K562 (cell line): ENCODE measurements around the gene RND1. TPM values are rescaled to one million over a fixed set of nuclear protein-coding genes. Genes with fewer than 3 reads are reported as not detected.
A peak's percentile ranks its signal among the peaks of the same experiment; 100 is the strongest.

ENCODE experiments used
- C11orf30 ChIP-seq: fragments of 450-650 bp; IDR thresholded peaks from 2 replicates; pipeline ENCODE4 v1.6.1; 2016; ENCODE audit warnings: low read depth, mild to moderate bottlenecking
- CBX2 ChIP-seq: fragments of 200-600 bp; sonication (generic); IDR thresholded peaks from one replicate; pipeline ENCODE4 v1.6.1; 2012; ENCODE audit warnings: mild to moderate bottlenecking, low read length, inconsistent platforms; ENCODE audit not compliant: insufficient read depth, poor library complexity, severe bottlenecking
- ETV5 ChIP-seq: sonication (generic); formaldehyde crosslinking; IDR thresholded peaks from 2 replicates; pipeline ENCODE4 v1.4.0; 2020; ENCODE audit warnings: low read depth, mild to moderate bottlenecking, missing genetic modification reagents
- HMGN3 ChIP-seq: IDR thresholded peaks from 2 replicates; pipeline ENCODE4 v1.6.1; 2011; ENCODE audit warnings: borderline replicate concordance, low read depth, mild to moderate bottlenecking, mixed read lengths, low read length; ENCODE audit not compliant: insufficient read length; ENCODE audit errors: extremely low read depth
- HNRNPLL ChIP-seq: fragments of 200-400 bp; formaldehyde crosslinking; IDR thresholded peaks from 2 replicates; pipeline ENCODE4 v1.6.1; 2017; ENCODE audit warnings: low read length, low read depth, mild to moderate bottlenecking; ENCODE audit not compliant: poor library complexity, severe bottlenecking
- HNRNPUL1 ChIP-seq: fragments of 200-400 bp; formaldehyde crosslinking; IDR thresholded peaks from 2 replicates; pipeline ENCODE4 v1.6.1; 2017; ENCODE audit warnings: low read length
- KLF13 ChIP-seq: fragments of 450-650 bp; IDR thresholded peaks from 2 replicates; pipeline ENCODE4 v1.6.1; 2016; ENCODE audit warnings: missing genetic modification characterization, low read depth, mild to moderate bottlenecking, missing compliant biosample characterization, moderate library complexity, borderline replicate concordance
- LARP7 ChIP-seq: fragments of 450-650 bp; IDR thresholded peaks from 2 replicates; pipeline ENCODE4 v1.6.1; 2016
- RB1 ChIP-seq: fragments of 450-650 bp; IDR thresholded peaks from 2 replicates; pipeline ENCODE4 v1.6.1; 2017; ENCODE audit warnings: low read depth, mild to moderate bottlenecking
- RBM25 ChIP-seq: fragments of 200-400 bp; formaldehyde crosslinking; IDR thresholded peaks from 2 replicates; pipeline ENCODE4 v1.6.1; 2018; ENCODE audit warnings: low read length, low read depth, moderate library complexity; ENCODE audit not compliant: severe bottlenecking
- SUPT5H ChIP-seq: fragments of 450-650 bp; IDR thresholded peaks from 2 replicates; pipeline ENCODE4 v1.6.1; 2016
- U2AF2 ChIP-seq: fragments of 200-400 bp; formaldehyde crosslinking; optimal IDR thresholded peaks from 2 replicates; pipeline ENCODE3; 2017; ENCODE audit warnings: low read depth, mild to moderate bottlenecking, low read length
- ZFP91 ChIP-seq: sonication (generic); formaldehyde crosslinking; IDR thresholded peaks from 2 replicates; pipeline ENCODE4 v1.8.0; 2022; ENCODE audit warnings: mild to moderate bottlenecking, missing genetic modification reagents
- polyA plus RNA-seq, 8 experiments: library from polyadenylated mRNA; depleted of rRNA in 4 of 8; stranded (reverse) in 5 of 8; unstranded in 3 of 8; fragments of >200 nt; fragmentation: Nextera tagmentation in 2 of 8; fragmentation: Illumina TruSeq in 1 of 8; extraction: Ambion mirVana in 2 of 8; extraction: Trizol in 1 of 8; gene quantifications; 2 replicates each; pipeline versions ENCODE4 v1.2.1 to v1.2.3, GENCODE V29; 2011 to 2014; ENCODE audit warnings: inconsistent platforms in 1 of 8, missing spikeins in 1 of 8
- total RNA-seq, 7 experiments: library from RNA; depleted of rRNA in 6 of 7; stranded (reverse); fragments of >200 nt in 6 of 7; fragmentation: Illumina TruSeq in 2 of 7; extraction: Trizol in 2 of 7; gene quantifications; 2 replicates each; pipeline versions ENCODE4 v1.2.1 to v1.2.3, GENCODE V29; 2011 to 2021; ENCODE audit warnings: low replicate concordance in 1 of 7
- TF ChIP-seq, protein P1 (sequence below), 3 experiments: fragments of 200-800 bp in 1 of 3; sonication (Bioruptor generic) in 1 of 3; sonication (generic) in 1 of 3; formaldehyde crosslinking in 1 of 3; IDR thresholded peaks; 2 replicates each; pipeline versions ENCODE4 v1.6.1 to v1.8.0; 2016 to 2022; ENCODE audit warnings: mild to moderate bottlenecking in 2 of 3, missing compliant biosample characterization in 2 of 3, missing genetic modification characterization in 2 of 3, missing genetic modification reagents in 1 of 3

The RND1 gene
- total and polyA plus RNA-seq, 9 of the 15 experiments (the other 6 are each of a cell fraction or from before 2014, with no cell fraction given), result 0.18 to 0.78 (median 0.58) TPM; not detected in 2

GRCh38 chr12:48815126-48816110 lies 50.3 kb downstream of the RND1 start (continued):
- TF ChIP-seq LARP7, result peak; percentile 77; the same call in 1 of the 2 replicates
- no peak for TF ChIP-seq RB1
- TF ChIP-seq SUPT5H, result peak; percentile 92
- TF ChIP-seq CBX2, result no peak
- TF ChIP-seq, protein P1, sequence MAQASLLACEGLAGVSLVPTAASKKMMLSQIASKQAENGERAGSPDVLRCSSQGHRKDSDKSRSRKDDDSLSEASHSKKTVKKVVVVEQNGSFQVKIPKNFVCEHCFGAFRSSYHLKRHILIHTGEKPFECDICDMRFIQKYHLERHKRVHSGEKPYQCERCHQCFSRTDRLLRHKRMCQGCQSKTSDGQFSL (CRISPR knock-in tag; IDR thresholded peaks at IDR 0.05), result no peak
- TF ChIP-seq, protein P1 (tag; IDR thresholded peaks at IDR 0.05), result 0 out of 4 replicates have a peak, but pooled peaks of 1 of the 2 experiments have one; percentile 29
- TF ChIP-seq HMGN3, result no peak
- TF ChIP-seq ETV5 (CRISPR knock-in tag), result 0 out of 2 replicates have a peak, but pooled peaks have one; percentile 6
- TF ChIP-seq RBM25, result no peak
- TF ChIP-seq U2AF2, result no peak
- TF ChIP-seq KLF13 (tag), result no peak
- no peak for TF ChIP-seq ZFP91 (CRISPR knock-in tag)
- no peak for TF ChIP-seq C11orf30
- TF ChIP-seq HNRNPLL, result peak; percentile 29
- TF ChIP-seq HNRNPUL1, result no peak
